GM18873 (cell line): ENCODE data around the gene PRR7.

Experiments used
- ATAC-seq: cut with Tn5 transposase; IDR thresholded peaks from one replicate; pipeline ENCODE4 v1.9.1; 2021; ENCODE audit warnings: mild to moderate bottlenecking, moderate library complexity, moderate number of reproducible peaks; ENCODE audit not compliant: unreplicated experiment, low FRiP score

Gene PRR7

DNA sequence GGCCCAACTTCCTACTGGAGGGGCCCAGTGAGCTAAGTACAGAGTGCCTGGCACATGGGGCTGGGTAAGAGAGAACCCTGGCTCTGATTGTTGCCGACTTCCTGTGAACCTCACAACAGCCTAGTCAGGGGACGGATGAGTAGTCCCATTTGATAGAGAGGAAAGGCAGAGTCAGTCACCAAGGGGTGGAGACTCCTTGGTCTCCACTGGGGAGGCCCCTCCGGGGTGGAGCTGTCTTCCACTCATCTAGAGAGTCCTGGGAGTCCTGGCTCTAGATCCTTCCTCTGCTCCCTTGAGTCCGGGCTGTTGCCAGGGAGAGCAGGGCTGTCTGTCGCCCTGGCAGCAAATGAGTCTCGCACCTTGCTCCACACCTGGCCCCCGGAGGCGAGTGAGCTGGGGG lies 12.2 kb upstream of the PRR7 start:
- ATAC-seq, result no peak

DNA sequence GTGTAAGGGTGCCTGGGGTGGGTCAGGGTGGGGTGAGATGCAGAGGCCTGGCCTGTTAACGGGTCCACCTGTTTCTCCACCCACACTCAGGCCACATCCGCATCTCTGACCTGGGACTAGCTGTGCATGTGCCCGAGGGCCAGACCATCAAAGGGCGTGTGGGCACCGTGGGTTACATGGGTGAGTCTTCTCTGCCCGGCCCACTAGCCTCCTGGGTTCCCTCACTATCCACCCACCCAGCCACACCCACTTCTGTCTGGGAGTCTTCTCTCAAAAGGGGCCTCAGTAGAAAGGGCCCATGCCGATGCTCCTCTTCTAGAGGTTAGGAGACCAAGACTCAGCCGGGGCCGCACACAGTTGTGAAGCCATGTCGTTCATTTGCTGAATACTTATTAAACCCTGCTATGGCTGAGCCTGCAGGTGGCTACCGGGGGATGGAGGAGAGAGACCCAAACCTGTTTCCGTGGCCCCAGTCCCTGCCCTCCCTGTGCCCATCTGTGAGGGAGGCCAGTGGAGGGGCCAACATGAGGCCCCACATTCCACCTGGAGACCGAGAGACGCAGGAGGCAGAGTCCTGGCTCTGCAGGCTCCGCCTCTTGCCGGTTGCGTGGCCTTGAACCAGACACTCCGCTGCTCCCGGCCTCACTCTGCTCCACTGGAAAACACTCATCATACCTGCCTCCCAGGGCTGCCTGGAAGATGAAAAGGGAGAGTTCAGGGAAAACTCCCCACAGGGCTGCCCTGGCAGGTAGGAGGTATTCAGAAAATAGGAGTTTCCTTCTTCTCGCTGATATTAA lies 11.5 kb upstream of the PRR7 start:
- no peak for ATAC-seq

DNA sequence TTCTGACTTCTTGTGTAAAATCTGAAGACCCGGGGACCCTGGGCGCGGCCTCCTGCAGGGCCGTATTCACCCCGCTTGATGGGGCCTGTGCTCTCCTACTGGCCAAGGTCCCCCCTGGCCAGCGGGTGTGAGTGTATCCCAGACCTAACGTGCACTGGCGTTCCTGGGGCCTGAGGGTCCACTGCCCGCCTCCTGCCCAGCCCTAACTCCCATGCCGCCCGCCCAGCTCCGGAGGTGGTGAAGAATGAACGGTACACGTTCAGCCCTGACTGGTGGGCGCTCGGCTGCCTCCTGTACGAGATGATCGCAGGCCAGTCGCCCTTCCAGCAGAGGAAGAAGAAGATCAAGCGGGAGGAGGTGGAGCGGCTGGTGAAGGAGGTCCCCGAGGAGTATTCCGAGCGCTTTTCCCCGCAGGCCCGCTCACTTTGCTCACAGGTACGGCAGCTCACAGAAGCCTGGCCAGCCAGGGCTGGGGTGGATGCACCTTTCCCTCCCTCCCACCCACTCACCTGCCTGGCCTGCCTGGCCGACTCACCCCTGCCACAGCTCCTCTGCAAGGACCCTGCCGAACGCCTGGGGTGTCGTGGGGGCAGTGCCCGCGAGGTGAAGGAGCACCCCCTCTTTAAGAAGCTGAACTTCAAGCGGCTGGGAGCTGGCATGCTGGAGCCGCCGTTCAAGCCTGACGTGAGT lies 10.6 kb upstream of the PRR7 start:
- ATAC-seq, result no peak

GRCh38 chr5:177437623-177438022 lies 9.0 kb upstream of the PRR7 start:
- ATAC-seq, result no peak

DNA sequence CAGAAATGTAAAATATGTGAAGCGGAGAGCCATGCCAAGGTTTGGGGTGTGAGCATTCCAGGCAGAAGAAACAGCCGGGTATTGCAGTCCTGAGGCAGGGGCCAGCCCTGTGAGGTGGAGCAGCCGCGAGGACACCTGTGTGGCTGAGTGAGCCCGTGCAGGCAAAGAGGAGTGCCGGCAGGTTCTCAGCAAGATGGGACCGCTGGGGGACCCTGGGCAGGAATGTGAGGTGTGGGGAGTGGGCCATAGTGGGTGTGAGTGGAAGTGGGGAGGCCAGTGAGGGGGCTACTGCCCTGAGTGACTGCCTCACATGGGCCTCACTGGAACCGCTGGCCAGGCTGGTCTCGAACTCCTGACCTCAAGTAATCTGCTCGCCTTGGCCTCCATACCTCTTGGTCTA lies 8.1 kb upstream of the PRR7 start:
- no peak for ATAC-seq

DNA sequence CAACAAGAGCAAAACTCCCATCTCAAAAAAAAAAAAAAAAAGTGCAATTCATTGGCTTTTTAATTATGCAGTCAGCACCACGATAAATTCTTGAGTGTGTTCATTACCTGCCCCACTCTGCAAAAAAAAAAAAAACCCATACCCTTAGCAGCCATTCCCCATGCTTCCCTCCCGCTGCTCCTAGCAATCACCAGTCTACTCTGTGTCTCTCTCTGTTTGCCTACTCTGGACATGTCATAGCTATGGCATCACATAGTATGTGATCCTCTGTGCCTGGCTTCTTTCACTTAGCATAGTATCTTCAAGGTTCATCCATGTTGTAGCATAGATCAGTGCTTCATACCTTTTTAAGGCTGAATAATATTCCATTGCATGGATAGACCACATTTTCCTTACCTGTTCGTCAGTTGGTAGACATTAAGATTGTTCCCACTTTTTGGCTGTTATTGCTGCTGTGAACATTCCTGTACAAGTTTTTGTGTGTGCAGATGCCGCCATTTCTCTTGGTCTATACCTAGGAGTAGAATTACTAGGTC lies 7.0 kb upstream of the PRR7 start:
- ATAC-seq, result no peak

- no peak for ATAC-seq
Measured at GRCh38 chr5:177440211-177440989, 6.2 kb upstream of the PRR7 start.

DNA sequence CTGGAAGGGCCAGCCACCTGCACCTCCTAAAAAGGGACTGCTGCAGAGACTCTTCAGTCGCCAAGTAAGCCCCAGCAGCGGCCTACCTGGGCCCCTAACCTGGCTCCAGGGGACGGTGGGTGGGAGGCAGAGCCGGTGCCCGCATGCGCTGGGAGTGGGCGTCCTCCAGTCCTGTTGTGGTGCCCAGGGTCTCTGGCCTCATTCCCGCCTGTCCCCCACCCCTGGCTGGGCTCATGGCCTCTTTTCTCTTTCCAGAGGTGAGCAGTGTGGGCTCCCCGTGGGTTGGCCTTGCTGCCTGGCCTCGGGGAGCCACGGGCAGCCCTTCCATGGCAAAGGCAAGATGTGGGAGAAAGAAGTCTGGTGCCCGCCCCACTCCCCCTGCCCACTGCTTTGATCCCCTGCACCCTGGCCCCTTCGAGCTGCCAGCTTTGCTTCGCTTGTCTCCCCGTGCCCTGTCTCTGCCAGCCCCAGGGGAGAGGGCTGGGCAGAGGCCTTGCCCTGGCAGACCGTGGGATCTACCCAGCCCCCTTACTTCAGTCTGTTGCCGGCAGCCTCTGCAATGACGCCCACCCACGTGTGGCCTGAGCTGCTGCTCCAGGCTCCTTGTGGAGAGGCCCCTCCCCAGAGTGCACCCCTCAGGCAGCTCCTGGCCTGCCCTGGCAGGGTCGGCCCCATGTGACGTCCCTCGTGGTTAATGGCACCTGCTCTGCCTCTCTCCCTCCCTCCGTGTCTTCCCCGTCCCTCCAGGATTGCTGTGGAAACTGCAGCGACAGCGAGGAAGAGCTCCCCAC lies 5.4 kb upstream of the PRR7 start:
- no peak for ATAC-seq

DNA sequence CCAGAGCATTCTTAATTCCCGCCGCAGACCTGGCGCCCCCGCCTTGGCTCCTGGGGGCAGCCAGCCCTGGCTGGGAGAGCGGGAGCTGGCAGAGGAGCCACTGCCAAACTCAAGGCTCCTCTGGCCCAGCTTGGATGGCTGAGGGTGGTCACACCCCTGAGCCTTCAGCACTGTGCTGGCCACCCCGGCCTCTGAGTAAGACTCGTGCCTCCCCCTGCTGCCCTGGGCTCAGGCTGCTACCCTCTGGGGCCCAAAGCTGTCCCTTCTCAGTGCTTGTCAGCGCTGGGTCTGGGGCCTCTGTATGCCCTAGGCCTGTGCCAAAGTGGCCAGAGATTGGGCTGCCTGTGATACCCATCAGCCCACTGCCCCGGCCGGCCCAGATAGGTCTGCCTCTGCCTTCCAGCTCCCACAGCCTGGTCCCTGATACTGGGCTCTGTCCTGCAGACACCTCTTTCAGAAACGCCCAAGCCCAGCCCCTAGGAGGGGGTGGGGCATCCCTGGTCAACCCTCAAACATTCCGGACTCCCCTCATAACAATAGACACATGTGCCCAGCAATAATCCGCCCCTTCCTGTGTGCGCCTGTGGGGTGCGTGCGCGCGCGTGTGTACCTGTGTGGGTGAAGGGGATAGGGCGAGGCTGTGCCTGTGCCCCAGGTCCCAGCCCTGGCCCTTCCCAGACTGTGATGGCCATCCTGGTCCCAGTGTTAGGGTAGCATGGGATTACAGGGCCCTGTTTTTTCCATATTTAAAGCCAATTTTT lies 4.4 kb upstream of the PRR7 start:
- no peak for ATAC-seq

GRCh38 chr5:177443144-177443983 lies 3.2 kb upstream of the PRR7 start:
- no peak for ATAC-seq

- no peak for ATAC-seq
Measured at GRCh38 chr5:177444106-177445051, 2.2 kb upstream of the PRR7 start.

- ATAC-seq, result no peak
Measured at GRCh38 chr5:177445052-177445916, 1.3 kb upstream of the PRR7 start.

- ATAC-seq, result no peak
Measured at GRCh38 chr5:177445917-177446199, 756 bp upstream of the PRR7 start.

DNA sequence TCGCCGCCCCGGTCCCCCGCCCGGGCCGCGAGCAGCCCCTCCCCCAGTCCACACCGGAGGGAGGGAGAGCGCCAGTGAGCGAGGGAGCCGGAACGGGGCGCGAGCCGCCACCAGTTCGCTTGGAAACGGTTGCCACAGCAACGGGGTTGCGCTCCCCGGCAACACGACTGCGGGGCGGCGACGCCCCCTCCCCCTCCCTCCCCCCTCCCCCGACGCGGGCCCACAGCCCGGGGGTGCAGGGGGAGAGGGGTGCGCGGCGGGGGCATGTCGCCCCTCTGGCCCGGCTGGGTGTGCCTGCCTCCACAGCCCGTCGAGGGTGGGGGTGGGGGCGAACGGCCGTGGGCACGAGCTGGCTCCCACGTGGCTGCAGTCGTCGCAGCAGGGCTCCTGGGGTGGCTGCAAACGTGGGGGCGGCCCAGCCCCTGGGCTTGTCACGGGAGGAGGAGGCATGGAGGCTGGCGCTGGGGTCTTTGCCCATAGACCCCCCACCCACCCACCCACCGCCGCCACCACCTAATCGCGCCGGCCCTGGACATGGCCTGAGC lies 524 bp downstream of the PRR7 start:
- no peak for ATAC-seq

- no peak for ATAC-seq
Measured at GRCh38 chr5:177447611-177448243, 1.1 kb downstream of the PRR7 start.
